ENCODE results near the gene GNG12.

DNA sequence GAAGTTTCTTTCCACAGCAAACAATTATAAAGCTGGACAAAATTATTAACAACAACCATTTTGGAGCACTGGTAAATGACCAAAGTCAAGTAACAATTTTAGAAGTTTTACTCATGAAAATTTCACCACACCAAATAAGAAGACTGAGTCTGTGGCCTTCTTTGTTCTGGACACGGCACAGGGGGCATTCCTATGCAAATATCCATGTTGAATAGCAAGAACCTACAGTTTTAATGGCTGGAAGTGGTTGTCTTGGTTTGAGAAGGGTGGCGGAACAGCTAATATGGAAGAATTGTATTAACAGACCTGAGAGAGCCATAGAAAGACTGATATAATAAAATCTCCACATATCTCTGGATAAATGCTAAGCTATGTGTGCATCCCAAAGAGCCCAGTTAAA is 177.7 kb downstream of the GNG12 start:
- no peak for TF ChIP-seq ZFP3 (CRISPR knock-in tag; IDR thresholded peaks at IDR 0.05)
- TF ChIP-seq ZC3H10 (CRISPR knock-in tag; IDR thresholded peaks at IDR 0.05): no peak
- no peak for TF ChIP-seq ARNTL (CRISPR knock-in tag; IDR thresholded peaks at IDR 0.05; ENCODE audit: borderline replicate concordance, low read depth)
- TF ChIP-seq, protein P1, sequence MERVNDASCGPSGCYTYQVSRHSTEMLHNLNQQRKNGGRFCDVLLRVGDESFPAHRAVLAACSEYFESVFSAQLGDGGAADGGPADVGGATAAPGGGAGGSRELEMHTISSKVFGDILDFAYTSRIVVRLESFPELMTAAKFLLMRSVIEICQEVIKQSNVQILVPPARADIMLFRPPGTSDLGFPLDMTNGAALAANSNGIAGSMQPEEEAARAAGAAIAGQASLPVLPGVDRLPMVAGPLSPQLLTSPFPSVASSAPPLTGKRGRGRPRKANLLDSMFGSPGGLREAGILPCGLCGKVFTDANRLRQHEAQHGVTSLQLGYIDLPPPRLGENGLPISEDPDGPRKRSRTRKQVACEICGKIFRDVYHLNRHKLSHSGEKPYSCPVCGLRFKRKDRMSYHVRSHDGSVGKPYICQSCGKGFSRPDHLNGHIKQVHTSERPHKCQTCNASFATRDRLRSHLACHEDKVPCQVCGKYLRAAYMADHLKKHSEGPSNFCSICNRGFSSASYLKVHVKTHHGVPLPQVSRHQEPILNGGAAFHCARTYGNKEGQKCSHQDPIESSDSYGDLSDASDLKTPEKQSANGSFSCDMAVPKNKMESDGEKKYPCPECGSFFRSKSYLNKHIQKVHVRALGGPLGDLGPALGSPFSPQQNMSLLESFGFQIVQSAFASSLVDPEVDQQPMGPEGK (CRISPR knock-in tag; IDR thresholded peaks at IDR 0.05; ENCODE audit: borderline replicate concordance): no peak
- no peak for TF ChIP-seq SNAI2 (CRISPR knock-in tag; IDR thresholded peaks at IDR 0.05)
- TF ChIP-seq BACH2 (CRISPR knock-in tag; IDR thresholded peaks at IDR 0.05; ENCODE audit: borderline replicate concordance): no peak
- TF ChIP-seq, protein P2, sequence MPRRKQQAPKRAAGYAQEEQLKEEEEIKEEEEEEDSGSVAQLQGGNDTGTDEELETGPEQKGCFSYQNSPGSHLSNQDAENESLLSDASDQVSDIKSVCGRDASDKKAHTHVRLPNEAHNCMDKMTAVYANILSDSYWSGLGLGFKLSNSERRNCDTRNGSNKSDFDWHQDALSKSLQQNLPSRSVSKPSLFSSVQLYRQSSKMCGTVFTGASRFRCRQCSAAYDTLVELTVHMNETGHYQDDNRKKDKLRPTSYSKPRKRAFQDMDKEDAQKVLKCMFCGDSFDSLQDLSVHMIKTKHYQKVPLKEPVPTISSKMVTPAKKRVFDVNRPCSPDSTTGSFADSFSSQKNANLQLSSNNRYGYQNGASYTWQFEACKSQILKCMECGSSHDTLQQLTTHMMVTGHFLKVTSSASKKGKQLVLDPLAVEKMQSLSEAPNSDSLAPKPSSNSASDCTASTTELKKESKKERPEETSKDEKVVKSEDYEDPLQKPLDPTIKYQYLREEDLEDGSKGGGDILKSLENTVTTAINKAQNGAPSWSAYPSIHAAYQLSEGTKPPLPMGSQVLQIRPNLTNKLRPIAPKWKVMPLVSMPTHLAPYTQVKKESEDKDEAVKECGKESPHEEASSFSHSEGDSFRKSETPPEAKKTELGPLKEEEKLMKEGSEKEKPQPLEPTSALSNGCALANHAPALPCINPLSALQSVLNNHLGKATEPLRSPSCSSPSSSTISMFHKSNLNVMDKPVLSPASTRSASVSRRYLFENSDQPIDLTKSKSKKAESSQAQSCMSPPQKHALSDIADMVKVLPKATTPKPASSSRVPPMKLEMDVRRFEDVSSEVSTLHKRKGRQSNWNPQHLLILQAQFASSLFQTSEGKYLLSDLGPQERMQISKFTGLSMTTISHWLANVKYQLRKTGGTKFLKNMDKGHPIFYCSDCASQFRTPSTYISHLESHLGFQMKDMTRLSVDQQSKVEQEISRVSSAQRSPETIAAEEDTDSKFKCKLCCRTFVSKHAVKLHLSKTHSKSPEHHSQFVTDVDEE (CRISPR knock-in tag; IDR thresholded peaks at IDR 0.05): no peak
- TF ChIP-seq, protein P3, sequence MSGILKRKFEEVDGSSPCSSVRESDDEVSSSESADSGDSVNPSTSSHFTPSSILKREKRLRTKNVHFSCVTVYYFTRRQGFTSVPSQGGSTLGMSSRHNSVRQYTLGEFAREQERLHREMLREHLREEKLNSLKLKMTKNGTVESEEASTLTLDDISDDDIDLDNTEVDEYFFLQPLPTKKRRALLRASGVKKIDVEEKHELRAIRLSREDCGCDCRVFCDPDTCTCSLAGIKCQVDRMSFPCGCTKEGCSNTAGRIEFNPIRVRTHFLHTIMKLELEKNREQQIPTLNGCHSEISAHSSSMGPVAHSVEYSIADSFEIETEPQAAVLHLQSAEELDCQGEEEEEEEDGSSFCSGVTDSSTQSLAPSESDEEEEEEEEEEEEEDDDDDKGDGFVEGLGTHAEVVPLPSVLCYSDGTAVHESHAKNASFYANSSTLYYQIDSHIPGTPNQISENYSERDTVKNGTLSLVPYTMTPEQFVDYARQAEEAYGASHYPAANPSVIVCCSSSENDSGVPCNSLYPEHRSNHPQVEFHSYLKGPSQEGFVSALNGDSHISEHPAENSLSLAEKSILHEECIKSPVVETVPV (CRISPR knock-in tag; IDR thresholded peaks at IDR 0.05): no peak
- TF ChIP-seq TOX (CRISPR knock-in tag; IDR thresholded peaks at IDR 0.05; ENCODE audit: borderline replicate concordance): no peak
- TF ChIP-seq RARB (CRISPR knock-in tag; IDR thresholded peaks at IDR 0.05): no peak
- no peak for TF ChIP-seq GLIS3 (CRISPR knock-in tag; IDR thresholded peaks at IDR 0.05)
- TF ChIP-seq PPARA (CRISPR knock-in tag; IDR thresholded peaks at IDR 0.05; ENCODE audit: borderline replicate concordance): no peak
- TF ChIP-seq ESRRG (CRISPR knock-in tag; IDR thresholded peaks at IDR 0.05): no peak
